Activated naive CD8-positive, alpha-beta T cell treated with anti-CD3 and anti-CD28 coated beads, Interleukin-2, amount 50 U/mL, for 24 hours (primary cell): Measurements from ENCODE around the gene SS18.

Experiments
- ATAC-seq: fragments of 150-1000 bp; cut with Tn5 transposase; one replicate; pipeline ENCODE4 v1.10.0; 2021
- DNase-seq: peaks from one replicate; pipeline ENCODE4 v3.0.0; 2021
- H3K27ac Mint-ChIP-seq: one replicate; pipeline ENCODE4 v1.8.0; 2021; ENCODE audit warnings: mild to moderate bottlenecking, mixed read lengths
- H3K27me3 Mint-ChIP-seq: one replicate; pipeline ENCODE4 v1.8.0; 2021; ENCODE audit warnings: mixed read lengths
- H3K36me3 Mint-ChIP-seq: one replicate; pipeline ENCODE4 v1.8.0; 2021; ENCODE audit warnings: low read depth, mixed read lengths
- H3K4me1 Mint-ChIP-seq: one replicate; pipeline ENCODE4 v1.8.0; 2021; ENCODE audit warnings: mixed read lengths
- H3K4me3 Mint-ChIP-seq: one replicate; pipeline ENCODE4 v1.8.0; 2021; ENCODE audit warnings: mild to moderate bottlenecking, moderate library complexity, mixed read lengths
- H3K9me3 Mint-ChIP-seq: one replicate; pipeline ENCODE4 v1.8.0; 2021; ENCODE audit warnings: mixed read lengths

SS18 gene

DNA sequence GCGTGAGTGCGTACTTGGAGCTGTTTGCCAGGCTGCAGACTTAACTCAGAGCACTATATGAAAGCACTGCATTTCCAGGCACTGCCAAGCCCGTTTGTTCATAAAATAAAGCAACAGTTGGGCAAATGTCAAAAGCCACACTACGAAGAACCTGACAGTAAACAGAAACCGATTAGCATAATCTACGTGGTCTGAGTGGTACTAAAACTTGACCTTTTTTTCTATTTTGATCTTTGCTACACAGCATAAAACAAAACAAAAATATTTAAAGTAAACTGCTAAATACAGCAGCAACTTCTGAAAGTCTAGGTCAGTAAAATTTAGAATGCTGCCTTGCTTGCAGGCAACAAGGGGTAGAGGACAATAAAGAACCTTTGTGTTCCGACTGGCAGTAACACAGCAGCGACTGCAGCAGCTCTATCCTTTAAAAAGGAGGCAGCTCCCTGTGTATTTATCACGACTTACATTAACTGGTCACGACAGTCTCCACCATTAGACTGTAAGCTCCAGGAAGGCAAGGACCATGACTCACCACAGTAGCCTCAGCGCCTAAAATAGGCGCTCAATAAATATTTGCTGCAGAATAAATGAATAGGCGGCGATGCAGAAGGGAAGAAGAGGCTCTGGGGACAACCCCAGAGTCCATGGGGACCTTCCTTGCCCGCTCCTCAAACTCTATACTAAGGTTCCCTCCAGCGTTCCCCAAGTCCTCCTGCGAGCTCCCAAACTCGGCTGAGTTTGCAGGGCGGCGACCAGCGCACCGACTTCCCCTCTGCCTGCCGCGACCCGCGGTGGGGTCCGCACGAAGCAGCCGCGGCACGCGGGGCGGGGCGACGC, 902 bp downstream of the SS18 start:
- peak; percentile 7 for ATAC-seq
- Mint-ChIP-seq H3K27ac (peak overlapping the region; percentile 91), H3K4me3 (peak overlapping the region; percentile 90), H3K36me3 (peaks cover 24% of the 10 kb centered on the region), H3K27me3 (no peaks in the 10 kb centered on the region), H3K9me3 (no peaks in the 10 kb centered on the region), H3K4me1 (peaks cover 38% of the 10 kb centered on the region)
- no peak for DNase-seq

DNA sequence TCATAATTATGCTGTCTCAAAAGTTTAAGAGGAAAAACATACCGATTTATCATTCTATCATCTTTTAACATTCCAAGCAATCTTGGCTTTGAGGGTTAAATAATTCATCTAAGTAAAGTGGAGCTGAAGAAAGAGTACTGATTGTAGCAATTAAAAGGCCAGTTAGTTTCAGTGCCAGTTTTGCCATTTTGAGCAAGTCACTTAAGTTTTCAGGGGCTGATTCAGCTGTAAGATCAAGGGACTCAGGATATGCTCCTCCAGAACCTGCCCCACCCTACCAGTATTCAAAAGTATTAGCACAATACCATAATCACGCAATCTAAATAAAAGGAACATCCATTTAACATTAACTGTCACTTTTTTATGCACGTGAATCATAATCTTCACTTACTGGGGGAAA, 1.9 kb downstream of the SS18 start:
- ATAC-seq: no peak
- Mint-ChIP-seq H3K9me3 (no peaks in the 10 kb centered on the region), H3K4me1 (peaks cover 44% of the 10 kb centered on the region), H3K4me3 (peak overlapping the region; percentile 90), H3K27me3 (no peaks in the 10 kb centered on the region), H3K36me3 (peaks cover 33% of the 10 kb centered on the region), H3K27ac (no peak overlapping the region)
- DNase-seq: no peak

DNA sequence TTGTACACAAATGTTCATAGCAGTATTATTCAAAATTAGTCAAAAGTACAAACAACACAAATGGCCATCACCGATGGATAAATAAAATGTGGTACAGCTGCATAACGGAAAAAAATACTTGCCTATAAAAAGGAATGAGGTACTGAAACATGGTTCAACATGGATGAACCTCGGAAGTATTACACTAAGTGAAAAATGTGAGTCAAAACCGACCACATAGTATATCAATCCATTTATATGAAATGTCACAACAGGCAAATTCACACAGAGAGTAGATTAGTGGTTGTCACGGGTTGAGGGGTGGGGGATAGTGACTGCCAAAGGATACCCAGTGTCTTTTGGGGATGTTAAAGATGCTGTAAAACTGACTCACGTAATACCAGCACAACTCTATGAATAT, 3.5 kb downstream of the SS18 start:
- no peak for ATAC-seq
- no peak overlapping the region for H3K27ac Mint-ChIP-seq
- peaks cover 44% of the 10 kb centered on the region for H3K36me3 Mint-ChIP-seq
- H3K9me3 Mint-ChIP-seq: no peaks in the 10 kb centered on the region
- H3K4me3 Mint-ChIP-seq: no peak overlapping the region
- no peak for DNase-seq
- no peaks in the 10 kb centered on the region for H3K27me3 Mint-ChIP-seq
- peaks cover 42% of the 10 kb centered on the region for H3K4me1 Mint-ChIP-seq

DNA sequence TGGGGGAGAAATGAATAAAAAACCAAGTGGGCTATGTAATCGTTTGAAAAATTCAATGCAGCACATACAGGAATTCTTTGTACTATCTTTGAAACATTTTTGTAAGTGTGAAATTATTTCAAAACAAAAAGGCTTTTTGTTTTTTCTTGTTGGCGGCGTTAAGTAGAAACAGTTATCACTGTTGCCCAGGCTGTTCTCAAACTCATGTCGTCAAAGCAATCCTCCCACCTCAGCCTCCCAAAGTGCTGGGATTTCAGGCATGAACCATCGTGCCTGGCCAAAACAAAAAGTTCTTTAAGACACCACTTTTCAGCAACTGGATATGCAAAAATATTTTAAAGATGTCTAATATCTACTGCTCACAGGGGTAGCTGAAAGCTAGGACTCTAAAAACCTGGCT, 5.4 kb downstream of the SS18 start:
- H3K4me1 Mint-ChIP-seq: peaks cover 38% of the 10 kb centered on the region
- DNase-seq (no peak), ATAC-seq (no peak)
- peaks cover 56% of the 10 kb centered on the region for H3K36me3 Mint-ChIP-seq
- no peak overlapping the region for H3K4me3 Mint-ChIP-seq
- H3K27me3 Mint-ChIP-seq: no peaks in the 10 kb centered on the region
- no peaks in the 10 kb centered on the region for H3K9me3 Mint-ChIP-seq
- H3K27ac Mint-ChIP-seq: no peak overlapping the region

GRCh38 chr18:26083099-26083498, 7.3 kb downstream of the SS18 start:
- no peak for ATAC-seq

GRCh38 chr18:26082475-26082874, 7.9 kb downstream of the SS18 start:
- H3K4me3 Mint-ChIP-seq: no peak overlapping the region
- H3K36me3 Mint-ChIP-seq: peaks cover 66% of the 10 kb centered on the region
- peaks cover 23% of the 10 kb centered on the region for H3K4me1 Mint-ChIP-seq
- no peaks in the 10 kb centered on the region for H3K27me3 Mint-ChIP-seq
- DNase-seq (no peak), ATAC-seq (no peak)
- no peaks in the 10 kb centered on the region for H3K9me3 Mint-ChIP-seq
- no peak overlapping the region for H3K27ac Mint-ChIP-seq

More at GRCh38 chr18:26083099-26083498, 7.3 kb downstream of the SS18 start:
- Mint-ChIP-seq H3K9me3 (no peaks in the 10 kb centered on the region), H3K4me3 (no peak overlapping the region), H3K36me3 (peaks cover 61% of the 10 kb centered on the region), H3K4me1 (peaks cover 27% of the 10 kb centered on the region), H3K27ac (no peak overlapping the region), H3K27me3 (no peaks in the 10 kb centered on the region)
- no peak for DNase-seq

DNA sequence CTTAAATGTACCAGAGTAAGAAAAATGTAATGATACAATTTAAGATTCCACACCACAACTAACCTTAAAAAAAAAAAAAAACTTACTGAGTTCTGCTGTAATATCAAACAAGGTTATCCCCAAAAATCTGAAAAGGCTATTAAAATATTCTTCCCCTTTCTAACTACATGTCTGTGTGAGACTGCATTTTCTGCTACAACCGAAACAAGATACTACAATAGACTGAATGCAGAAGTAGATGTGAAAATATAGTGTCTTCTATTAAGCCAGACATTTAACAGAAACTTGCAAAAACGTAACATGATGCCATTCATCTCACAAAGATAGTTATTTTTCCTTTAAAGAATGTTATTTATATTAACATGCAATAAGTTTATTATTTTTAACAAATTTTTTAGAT, 16.2 kb downstream of the SS18 start:
- no peaks in the 10 kb centered on the region for H3K27me3 Mint-ChIP-seq
- H3K4me1 Mint-ChIP-seq: peaks cover 19% of the 10 kb centered on the region
- no peak overlapping the region for H3K27ac Mint-ChIP-seq
- ATAC-seq (no peak), DNase-seq (no peak)
- no peak overlapping the region for H3K4me3 Mint-ChIP-seq
- peaks cover 66% of the 10 kb centered on the region for H3K36me3 Mint-ChIP-seq
- H3K9me3 Mint-ChIP-seq: peaks cover 11% of the 10 kb centered on the region

GRCh38 chr18:26073758-26074157, 16.7 kb downstream of the SS18 start:
- Mint-ChIP-seq H3K27me3 (no peaks in the 10 kb centered on the region), H3K36me3 (peaks cover 67% of the 10 kb centered on the region), H3K27ac (no peak overlapping the region), H3K4me1 (peaks cover 19% of the 10 kb centered on the region), H3K9me3 (peaks cover 11% of the 10 kb centered on the region), H3K4me3 (no peak overlapping the region)
- no peak for ATAC-seq
- no peak for DNase-seq

GRCh38 chr18:26071725-26072124, 18.7 kb downstream of the SS18 start:
- Mint-ChIP-seq H3K4me1 (peaks cover 25% of the 10 kb centered on the region), H3K36me3 (peaks cover 65% of the 10 kb centered on the region), H3K27ac (no peak overlapping the region), H3K27me3 (no peaks in the 10 kb centered on the region), H3K4me3 (no peak overlapping the region), H3K9me3 (peaks cover 11% of the 10 kb centered on the region)
- ATAC-seq: no peak
- no peak for DNase-seq

GRCh38 chr18:26071020-26071419, 19.4 kb downstream of the SS18 start:
- no peak overlapping the region for H3K4me3 Mint-ChIP-seq
- no peaks in the 10 kb centered on the region for H3K27me3 Mint-ChIP-seq
- no peak for DNase-seq
- peaks cover 25% of the 10 kb centered on the region for H3K4me1 Mint-ChIP-seq
- H3K9me3 Mint-ChIP-seq: peaks cover 11% of the 10 kb centered on the region
- H3K36me3 Mint-ChIP-seq: peaks cover 66% of the 10 kb centered on the region
- no peak overlapping the region for H3K27ac Mint-ChIP-seq
- no peak for ATAC-seq

DNA sequence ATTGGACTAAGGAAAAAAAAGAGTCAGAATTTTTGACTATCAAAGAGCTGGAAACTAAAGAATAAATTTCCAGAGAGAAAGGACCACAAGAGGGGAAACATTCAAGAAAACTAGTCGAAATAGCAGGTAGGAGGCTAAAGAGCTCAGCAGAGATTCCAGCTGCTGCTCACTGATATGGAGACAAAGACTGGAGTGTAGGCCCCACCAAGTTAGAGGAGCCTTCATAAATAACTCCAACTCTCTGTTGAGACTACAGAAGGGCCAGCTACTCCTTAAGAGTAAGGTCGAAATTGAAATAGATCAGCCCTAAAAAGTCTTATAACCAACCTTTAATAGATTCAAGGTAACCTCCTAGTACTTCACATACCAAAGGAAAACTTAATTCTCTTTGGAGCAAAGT, 31.1 kb downstream of the SS18 start:
- no peaks in the 10 kb centered on the region for H3K9me3 Mint-ChIP-seq
- ATAC-seq (no peak), DNase-seq (no peak)
- H3K4me3 Mint-ChIP-seq: no peak overlapping the region
- no peak overlapping the region for H3K27ac Mint-ChIP-seq
- peaks cover 26% of the 10 kb centered on the region for H3K4me1 Mint-ChIP-seq
- no peaks in the 10 kb centered on the region for H3K27me3 Mint-ChIP-seq
- H3K36me3 Mint-ChIP-seq: peaks cover 44% of the 10 kb centered on the region

- ATAC-seq (peak; percentile 24), DNase-seq (no peak)
- Mint-ChIP-seq H3K4me3 (no peak overlapping the region), H3K27me3 (no peaks in the 10 kb centered on the region), H3K27ac (no peak overlapping the region), H3K9me3 (no peaks in the 10 kb centered on the region), H3K36me3 (peaks cover 53% of the 10 kb centered on the region), H3K4me1 (peaks cover 31% of the 10 kb centered on the region)
Observed at GRCh38 chr18:26057344-26057773, 33.1 kb downstream of the SS18 start.

GRCh38 chr18:26056291-26056690, 34.1 kb downstream of the SS18 start:
- H3K9me3 Mint-ChIP-seq: no peaks in the 10 kb centered on the region
- H3K36me3 Mint-ChIP-seq: peaks cover 51% of the 10 kb centered on the region
- no peak overlapping the region for H3K4me3 Mint-ChIP-seq
- ATAC-seq (no peak), DNase-seq (no peak)
- no peaks in the 10 kb centered on the region for H3K27me3 Mint-ChIP-seq
- peaks cover 31% of the 10 kb centered on the region for H3K4me1 Mint-ChIP-seq
- peak overlapping the region; percentile 20 for H3K27ac Mint-ChIP-seq

- ATAC-seq: no peak
- H3K36me3 Mint-ChIP-seq: peaks cover 45% of the 10 kb centered on the region
- no peaks in the 10 kb centered on the region for H3K27me3 Mint-ChIP-seq
- no peak overlapping the region for H3K4me3 Mint-ChIP-seq
- no peak for DNase-seq
- peaks cover 14% of the 10 kb centered on the region for H3K4me1 Mint-ChIP-seq
- no peak overlapping the region for H3K27ac Mint-ChIP-seq
- no peaks in the 10 kb centered on the region for H3K9me3 Mint-ChIP-seq
Observed at GRCh38 chr18:26052505-26052904, 37.9 kb downstream of the SS18 start.

GRCh38 chr18:26051843-26052242, 38.6 kb downstream of the SS18 start:
- no peak for DNase-seq
- Mint-ChIP-seq H3K9me3 (no peaks in the 10 kb centered on the region), H3K27me3 (no peaks in the 10 kb centered on the region), H3K36me3 (peaks cover 45% of the 10 kb centered on the region), H3K27ac (no peak overlapping the region), H3K4me1 (peaks cover 11% of the 10 kb centered on the region), H3K4me3 (no peak overlapping the region)
- ATAC-seq: no peak
